Activated CD4-positive, alpha-beta T cell treated with anti-CD3 and anti-CD28 coated beads, Interleukin-2, amount 10 ng/mL, durations not matched to agents 24 days and 14 days (primary cell): Measurements from ENCODE around the gene HPGD. TPM values are rescaled to one million over a fixed set of nuclear protein-coding genes. Genes with fewer than 3 reads are reported as not detected.

Experiments used
- DNase-seq: peaks from one replicate; pipeline ENCODE4 v3.0.0; 2022
- H3K27ac Mint-ChIP-seq: one replicate; pipeline ENCODE4 v1.8.0; 2022; ENCODE audit warnings: mild to moderate bottlenecking, mixed read lengths
- H3K27me3 Mint-ChIP-seq: one replicate; pipeline ENCODE4 v1.8.0; 2022; ENCODE audit warnings: mixed read lengths
- H3K36me3 Mint-ChIP-seq: one replicate; pipeline ENCODE4 v1.8.0; 2022; ENCODE audit warnings: low read depth, mild to moderate bottlenecking, mixed read lengths
- H3K4me1 Mint-ChIP-seq: one replicate; pipeline ENCODE4 v1.8.0; 2021; ENCODE audit warnings: mixed read lengths
- H3K4me3 Mint-ChIP-seq: one replicate; pipeline ENCODE4 v1.8.0; 2022; ENCODE audit warnings: mild to moderate bottlenecking, moderate library complexity, mixed read lengths
- H3K9me3 Mint-ChIP-seq: one replicate; pipeline ENCODE4 v1.8.0; 2021; ENCODE audit warnings: mixed read lengths
- intact Hi-C: fragments of 100-400 bp; cut with micrococcal nuclease; formaldehyde crosslinking; loops from one replicate; pipeline ENCODE4 v1.15.1; 2023
- total RNA-seq: library from RNA; stranded (reverse); gene quantifications from 2 replicates; pipeline ENCODE4 v1.2.3, GENCODE V29; 2022

HPGD gene
- total RNA-seq, 1 donor from 2014 or later: 1.1 TPM

DNA sequence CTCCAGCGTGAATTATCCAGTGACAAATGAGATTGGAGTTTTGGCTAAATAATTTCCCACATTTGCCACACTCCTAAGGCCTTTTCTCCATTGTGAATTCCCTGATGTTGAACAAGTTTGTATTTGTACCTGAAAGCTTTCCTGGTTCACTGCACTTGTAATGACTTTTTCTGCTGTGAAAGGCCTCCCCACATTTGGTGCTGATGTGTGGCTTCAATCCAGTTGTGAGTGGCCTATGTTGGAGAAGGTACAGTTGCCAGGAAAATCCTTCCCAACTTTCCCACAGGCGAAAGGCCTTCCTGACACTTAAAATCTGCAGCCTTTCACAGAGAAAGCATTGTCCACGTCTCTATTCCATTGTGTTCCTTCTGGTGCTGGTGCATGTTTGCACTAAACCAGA is 17.3 kb upstream of the HPGD start:
- H3K27me3 Mint-ChIP-seq: no peaks in the 10 kb centered on the region
- intact Hi-C loops: loop anchor here (2.0 kb wide), 1 partner anchor 17 kb away; the partner anchor contains the start of gene HPGD
- H3K4me1 Mint-ChIP-seq: peaks cover 9% of the 10 kb centered on the region
- DNase-seq: no peak
- no peak overlapping the region for H3K4me3 Mint-ChIP-seq
- H3K27ac Mint-ChIP-seq: no peak overlapping the region
- no peaks in the 10 kb centered on the region for H3K9me3 Mint-ChIP-seq
- no peaks in the 10 kb centered on the region for H3K36me3 Mint-ChIP-seq

DNA sequence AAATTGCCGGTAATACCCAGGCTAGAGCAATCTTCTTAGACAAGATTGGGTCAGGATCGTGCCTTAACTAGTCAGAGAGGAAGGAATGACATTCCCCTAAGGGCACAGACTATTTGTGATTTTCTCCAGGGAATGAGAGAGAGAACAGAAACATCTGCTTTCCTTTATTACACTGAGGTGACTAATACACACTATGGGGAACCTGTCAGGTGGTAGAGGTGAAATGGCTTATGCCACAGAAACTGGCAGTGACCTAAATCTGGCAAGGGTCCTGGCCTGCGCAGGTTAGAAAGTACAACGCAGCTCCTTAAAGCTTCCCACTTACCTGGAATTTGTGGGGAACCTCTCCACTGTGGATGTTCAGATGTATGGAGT is 16.6 kb upstream of the HPGD start:
- H3K4me3 Mint-ChIP-seq: no peak overlapping the region
- intact Hi-C loops: loop anchor here (2.0 kb wide), 1 partner anchor 16 kb away; the partner anchor contains the start of gene HPGD
- H3K4me1 Mint-ChIP-seq: peaks cover 9% of the 10 kb centered on the region
- H3K9me3 Mint-ChIP-seq: no peaks in the 10 kb centered on the region
- peaks cover 1% of the 10 kb centered on the region for H3K27me3 Mint-ChIP-seq
- no peaks in the 10 kb centered on the region for H3K36me3 Mint-ChIP-seq
- H3K27ac Mint-ChIP-seq: no peak overlapping the region
- no peak for DNase-seq

DNA sequence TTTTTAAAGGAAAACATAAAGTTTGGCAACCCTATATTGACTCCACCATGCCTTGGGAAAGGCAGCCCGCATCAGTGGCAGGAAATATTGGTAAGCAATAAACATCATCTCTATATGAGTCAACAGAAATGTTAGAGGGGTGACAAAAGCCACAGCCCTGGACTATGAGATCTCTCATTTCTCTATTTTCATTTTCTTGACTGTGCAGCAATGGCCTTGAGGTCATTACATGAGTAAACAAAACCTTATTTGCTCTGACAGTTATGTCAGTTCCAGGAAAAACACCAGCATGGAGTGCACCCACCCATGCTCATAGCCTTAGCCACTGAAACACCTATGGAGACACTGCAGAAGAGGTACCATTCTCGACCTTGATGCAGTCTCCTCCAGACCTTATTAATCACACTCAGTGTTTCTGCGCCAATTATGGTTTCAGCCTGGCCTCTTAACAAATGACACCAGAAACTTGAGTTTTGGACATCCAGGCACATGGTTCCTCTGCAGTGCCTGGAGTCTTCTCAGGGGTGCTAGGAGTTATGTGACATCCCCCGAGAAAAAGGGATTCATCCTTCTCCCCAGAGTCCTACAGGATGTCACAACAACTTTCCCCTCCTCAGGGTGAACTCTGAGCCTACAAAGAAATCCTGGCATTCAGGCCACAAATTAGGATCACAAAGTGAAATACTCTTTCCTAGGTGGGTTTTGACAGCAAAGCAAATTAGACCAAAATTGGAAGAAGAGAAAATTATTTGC is 16.0 kb upstream of the HPGD start:
- Mint-ChIP-seq H3K27me3 (peaks cover 3% of the 10 kb centered on the region), H3K36me3 (no peaks in the 10 kb centered on the region), H3K9me3 (no peaks in the 10 kb centered on the region), H3K4me1 (peaks cover 9% of the 10 kb centered on the region), H3K27ac (peak overlapping the region; percentile 62), H3K4me3 (no peak overlapping the region)
- peak; percentile 68 for DNase-seq
- intact Hi-C loops: loop anchor here (2.0 kb wide), 1 partner anchor 15 kb away; the partner anchor contains the start of gene HPGD

DNA sequence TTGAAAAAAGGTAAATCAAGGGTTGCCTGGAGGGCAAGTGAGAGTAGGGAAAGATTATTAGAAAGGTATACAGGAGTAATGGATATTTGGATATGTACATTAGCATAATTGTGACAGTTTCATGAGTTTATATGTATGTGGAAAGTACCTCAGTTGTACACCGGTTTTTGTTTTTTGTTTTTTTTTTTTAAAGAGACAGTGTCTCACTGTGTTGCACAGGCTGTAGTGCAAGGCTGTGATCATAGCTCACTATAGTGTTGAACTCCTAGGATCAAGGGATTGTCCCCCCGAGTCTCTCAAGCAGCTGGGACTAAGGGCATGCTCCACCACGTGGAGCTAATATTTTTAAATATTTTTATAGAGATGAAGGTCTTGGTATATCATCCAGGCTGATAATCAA is 15.3 kb upstream of the HPGD start:
- no peak for DNase-seq
- H3K9me3 Mint-ChIP-seq: no peaks in the 10 kb centered on the region
- intact Hi-C loops: loop anchor here (2.0 kb wide), 1 partner anchor 15 kb away; the partner anchor contains the start of gene HPGD
- no peak overlapping the region for H3K4me3 Mint-ChIP-seq
- peaks cover 9% of the 10 kb centered on the region for H3K4me1 Mint-ChIP-seq
- H3K36me3 Mint-ChIP-seq: no peaks in the 10 kb centered on the region
- H3K27ac Mint-ChIP-seq: no peak overlapping the region
- peaks cover 3% of the 10 kb centered on the region for H3K27me3 Mint-ChIP-seq

DNA sequence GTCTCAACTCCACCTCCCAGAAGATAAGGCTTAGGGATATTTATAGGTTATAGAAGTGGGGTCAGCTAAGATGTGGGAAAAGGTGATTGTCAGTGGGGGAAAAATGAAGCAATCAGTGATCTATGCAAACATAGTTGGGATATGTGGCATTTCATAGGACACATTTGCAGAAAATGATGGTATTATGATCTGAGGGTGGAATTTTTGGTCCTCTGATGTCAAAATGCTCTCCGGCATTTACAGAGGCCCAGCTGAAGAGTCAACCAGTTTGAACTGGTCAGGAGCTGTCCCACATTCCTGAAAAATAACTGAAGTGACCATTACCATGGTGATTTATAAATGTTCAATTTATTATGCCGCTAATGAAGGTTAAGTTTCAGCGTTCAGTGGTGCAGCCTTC is 12.2 kb upstream of the HPGD start:
- Mint-ChIP-seq H3K36me3 (no peaks in the 10 kb centered on the region), H3K9me3 (peaks cover 4% of the 10 kb centered on the region), H3K27me3 (peaks cover 7% of the 10 kb centered on the region), H3K4me1 (peaks cover 8% of the 10 kb centered on the region), H3K27ac (no peak overlapping the region), H3K4me3 (no peak overlapping the region)
- no peak for DNase-seq
- intact Hi-C loops: no loop called here

DNA sequence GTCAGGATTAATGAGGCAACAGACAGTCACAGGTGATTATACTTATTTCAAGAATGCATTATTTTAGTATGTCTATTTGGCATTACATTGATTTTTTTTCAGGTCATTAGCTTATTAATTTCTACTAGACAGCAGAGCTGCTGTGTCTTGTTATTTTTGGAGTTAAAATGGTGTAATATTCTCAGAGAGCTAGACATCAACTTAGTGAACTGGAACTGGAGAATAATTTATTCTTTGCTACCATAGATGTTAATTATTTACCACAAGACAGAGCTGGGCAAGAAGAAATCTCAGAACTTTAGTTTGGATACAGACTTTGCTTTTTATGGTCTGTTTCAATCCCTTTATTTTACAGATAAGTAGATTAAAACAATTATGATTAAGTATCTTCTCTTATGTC is 10.2 kb upstream of the HPGD start:
- no peak for DNase-seq
- H3K9me3 Mint-ChIP-seq: peaks cover 4% of the 10 kb centered on the region
- H3K4me1 Mint-ChIP-seq: no peaks in the 10 kb centered on the region
- intact Hi-C loops: no loop called here
- H3K4me3 Mint-ChIP-seq: no peak overlapping the region
- H3K27me3 Mint-ChIP-seq: peaks cover 7% of the 10 kb centered on the region
- H3K36me3 Mint-ChIP-seq: no peaks in the 10 kb centered on the region
- H3K27ac Mint-ChIP-seq: no peak overlapping the region

DNA sequence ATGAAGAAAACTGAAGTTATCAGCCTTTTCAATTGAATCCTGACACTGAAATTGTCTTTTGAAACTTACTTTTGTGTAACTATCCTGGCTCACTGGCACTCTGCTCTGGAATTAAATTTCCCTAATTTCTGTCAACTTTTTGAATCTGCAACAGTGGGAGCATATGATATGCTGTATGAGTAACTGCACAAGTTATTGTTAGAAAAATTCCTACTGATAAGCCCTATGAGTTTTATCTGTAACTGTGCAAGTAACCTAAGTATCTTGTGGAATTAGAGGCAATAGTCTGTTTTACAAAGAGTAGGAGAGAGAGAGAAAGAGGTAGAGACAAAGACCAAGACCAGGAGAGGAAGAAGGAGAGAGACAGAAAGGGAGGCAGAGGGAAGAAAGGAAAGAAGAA is 9.2 kb upstream of the HPGD start:
- no peak for DNase-seq
- Mint-ChIP-seq H3K36me3 (no peaks in the 10 kb centered on the region), H3K4me1 (no peaks in the 10 kb centered on the region), H3K27ac (no peak overlapping the region), H3K9me3 (peaks cover 4% of the 10 kb centered on the region), H3K27me3 (peaks cover 9% of the 10 kb centered on the region), H3K4me3 (no peak overlapping the region)
- intact Hi-C loops: no loop called here

DNA sequence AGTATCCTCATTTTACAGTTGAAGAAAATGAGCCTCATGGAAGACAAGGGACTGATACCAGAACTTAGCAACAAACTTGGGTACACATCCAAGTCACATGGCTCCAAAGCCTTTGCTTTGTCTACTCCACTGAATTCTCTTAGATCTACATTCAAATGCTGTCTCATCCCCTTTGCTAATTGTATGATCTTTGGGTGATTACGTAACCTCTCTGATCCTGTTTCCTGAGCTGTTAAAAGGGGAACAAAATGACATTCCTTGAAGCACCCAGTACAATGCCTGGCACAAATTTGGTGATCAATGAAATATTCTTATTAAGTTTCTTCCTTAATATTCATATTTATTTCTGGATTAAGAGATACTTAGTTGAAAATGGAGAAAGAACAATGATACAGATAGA is 5.9 kb upstream of the HPGD start:
- Mint-ChIP-seq H3K4me3 (no peak overlapping the region), H3K27me3 (peaks cover 29% of the 10 kb centered on the region)
- intact Hi-C loops: loop anchor here (10.0 kb wide), 1 partner anchor 313 kb away; no protein-coding TSS in a partner anchor

DNA sequence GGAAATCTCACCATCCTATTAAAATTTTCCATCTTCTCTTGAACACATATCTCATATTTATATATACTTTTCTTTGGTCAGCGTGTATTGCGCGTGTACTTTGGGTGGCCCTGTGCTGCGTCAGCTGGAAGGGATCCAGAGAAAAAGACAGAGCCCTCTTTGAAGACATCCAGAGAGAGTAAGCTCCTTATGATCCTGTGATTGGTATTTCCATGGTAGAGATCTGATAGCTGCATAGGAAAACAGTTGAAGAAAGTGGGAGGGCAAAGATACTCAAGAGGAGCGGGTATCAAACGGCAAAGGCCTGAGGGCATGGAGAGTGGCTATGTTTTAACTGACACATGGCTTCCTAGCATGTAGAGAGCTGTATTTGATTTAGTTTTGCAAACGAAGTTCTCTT is 4.4 kb upstream of the HPGD start:
- Mint-ChIP-seq H3K4me3 (no peak overlapping the region), H3K27me3 (peaks cover 39% of the 10 kb centered on the region), H3K4me1 (peaks cover 10% of the 10 kb centered on the region), H3K9me3 (peaks cover 4% of the 10 kb centered on the region), H3K27ac (no peak overlapping the region), H3K36me3 (no peaks in the 10 kb centered on the region)
- intact Hi-C loops: loop anchor here (10.0 kb wide), 1 partner anchor 312 kb away; no protein-coding TSS in a partner anchor
- DNase-seq: no peak

More for the DNA sequence above, 5.9 kb upstream of the HPGD start:
- Mint-ChIP-seq H3K4me1 (peaks cover 4% of the 10 kb centered on the region), H3K9me3 (peaks cover 4% of the 10 kb centered on the region), H3K27ac (no peak overlapping the region), H3K36me3 (no peaks in the 10 kb centered on the region)
- no peak for DNase-seq

DNA sequence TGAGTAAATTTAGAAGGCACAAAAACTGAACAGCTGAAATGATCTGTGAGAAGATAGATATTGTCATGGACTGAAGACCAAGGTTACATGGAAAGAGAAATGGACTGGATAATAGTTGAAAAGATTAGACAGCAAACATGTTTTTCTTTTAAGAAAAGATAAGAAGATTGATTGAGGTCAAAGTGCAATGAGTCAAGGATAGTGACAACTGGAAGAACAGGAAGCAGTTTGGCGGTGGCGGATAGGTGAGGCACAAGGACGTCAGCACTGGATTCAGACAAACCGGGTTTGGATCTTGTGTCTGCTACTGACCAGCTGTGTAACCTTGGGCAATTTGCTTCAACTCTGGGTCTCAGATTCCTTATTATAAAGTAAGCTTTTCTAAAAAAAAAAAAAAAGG is 2.0 kb upstream of the HPGD start:
- H3K36me3 Mint-ChIP-seq: no peaks in the 10 kb centered on the region
- no peak overlapping the region for H3K4me3 Mint-ChIP-seq
- DNase-seq: no peak
- peaks cover 45% of the 10 kb centered on the region for H3K27me3 Mint-ChIP-seq
- intact Hi-C loops: loop anchor here (5.0 to 10.0 kb wide), 3 partner anchors 167 to 1798 kb away; no protein-coding TSS in a partner anchor
- H3K4me1 Mint-ChIP-seq: peaks cover 12% of the 10 kb centered on the region
- H3K9me3 Mint-ChIP-seq: no peaks in the 10 kb centered on the region
- H3K27ac Mint-ChIP-seq: no peak overlapping the region

DNA sequence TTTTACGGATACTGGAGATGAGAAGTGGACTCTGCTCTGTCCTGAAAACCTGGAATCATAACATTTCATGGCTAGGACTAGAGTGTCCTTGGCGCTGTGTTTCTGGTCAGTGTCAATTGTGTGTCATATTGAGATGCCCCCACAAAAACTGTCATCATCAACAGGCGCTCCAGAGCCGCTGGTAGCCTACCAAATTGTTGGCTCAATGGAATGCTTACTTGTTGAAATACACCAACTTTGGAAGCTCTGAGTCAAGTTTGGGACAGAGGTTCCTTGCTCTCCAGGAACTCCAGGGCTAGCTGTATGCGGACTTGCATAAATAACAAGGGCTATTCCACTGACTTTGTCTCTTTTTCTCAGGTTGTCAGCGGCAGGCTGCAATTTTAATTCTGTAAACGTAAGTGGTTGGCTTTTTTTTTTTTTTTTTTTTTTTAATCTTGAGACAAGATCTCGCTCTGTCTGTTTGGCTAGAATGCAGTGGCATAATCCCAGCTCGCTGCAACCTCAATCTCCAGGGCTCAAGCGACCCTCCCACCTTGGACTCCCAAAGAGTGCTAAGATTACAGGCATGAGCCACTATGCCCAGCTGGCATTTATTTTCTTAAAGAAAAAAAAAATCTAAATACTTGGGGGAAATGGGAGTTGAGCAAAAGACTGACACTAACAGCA is 871 bp upstream of the HPGD start:
- no peak for DNase-seq
- peaks cover 45% of the 10 kb centered on the region for H3K27me3 Mint-ChIP-seq
- peak overlapping the region; percentile 82 for H3K4me3 Mint-ChIP-seq
- peaks cover 12% of the 10 kb centered on the region for H3K4me1 Mint-ChIP-seq
- H3K9me3 Mint-ChIP-seq: no peaks in the 10 kb centered on the region
- H3K36me3 Mint-ChIP-seq: no peaks in the 10 kb centered on the region
- intact Hi-C loops: loop anchor here (2.0 to 10.0 kb wide), 4 partner anchors 16 to 1799 kb away; no protein-coding TSS in a partner anchor
- H3K27ac Mint-ChIP-seq: peak overlapping the region; percentile 38

DNA sequence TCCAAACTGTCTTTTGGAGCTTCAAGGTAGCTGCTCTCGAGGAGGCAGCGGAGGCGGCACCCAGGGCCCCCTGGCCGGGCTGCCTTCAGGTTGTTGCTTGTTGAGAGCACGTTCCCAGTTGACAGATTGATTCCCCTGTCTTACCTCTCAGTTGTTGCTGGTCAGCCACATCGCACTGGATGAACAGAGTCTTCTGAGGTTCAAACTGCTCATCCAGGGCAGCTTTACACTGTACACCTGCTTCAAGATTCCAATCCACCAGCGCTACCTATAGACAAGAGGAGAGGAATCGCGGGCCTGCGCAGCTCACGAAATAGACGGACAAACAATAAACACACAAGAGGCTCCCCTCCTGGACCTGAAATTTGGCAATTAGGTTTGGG is 497 bp downstream of the HPGD start:
- peaks cover 12% of the 10 kb centered on the region for H3K4me1 Mint-ChIP-seq
- H3K36me3 Mint-ChIP-seq: no peaks in the 10 kb centered on the region
- H3K4me3 Mint-ChIP-seq: peak overlapping the region; percentile 82
- intact Hi-C loops: loop anchor here (2.0 to 10.0 kb wide), 4 partner anchors 17 to 1801 kb away; no protein-coding TSS in a partner anchor
- H3K27me3 Mint-ChIP-seq: peaks cover 44% of the 10 kb centered on the region
- no peak overlapping the region for H3K27ac Mint-ChIP-seq
- peak; percentile 68 for DNase-seq
- no peaks in the 10 kb centered on the region for H3K9me3 Mint-ChIP-seq

DNA sequence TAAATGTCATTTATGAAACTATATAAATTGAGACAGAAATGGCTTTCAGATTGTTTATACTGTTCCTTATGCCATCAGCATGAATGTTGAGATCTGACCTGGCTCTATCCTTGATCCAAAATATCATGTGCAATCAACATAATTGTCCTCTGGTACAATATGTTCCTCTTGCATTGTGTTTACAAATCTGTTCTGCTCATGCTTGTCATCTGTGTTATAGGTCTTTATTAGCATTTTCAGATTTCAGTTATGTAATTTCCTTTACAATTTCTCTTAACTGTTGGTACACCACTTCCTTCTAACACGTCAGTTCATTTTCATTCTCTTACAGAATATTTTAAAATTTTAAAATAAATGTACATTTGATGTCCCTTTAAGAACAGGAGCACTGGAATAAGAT is 1.6 kb downstream of the HPGD start:
- H3K4me3 Mint-ChIP-seq: no peak overlapping the region
- peaks cover 12% of the 10 kb centered on the region for H3K4me1 Mint-ChIP-seq
- H3K9me3 Mint-ChIP-seq: no peaks in the 10 kb centered on the region
- peaks cover 40% of the 10 kb centered on the region for H3K27me3 Mint-ChIP-seq
- intact Hi-C loops: loop anchor here (5.0 to 10.0 kb wide), 3 partner anchors 163 to 1802 kb away; no protein-coding TSS in a partner anchor
- no peaks in the 10 kb centered on the region for H3K36me3 Mint-ChIP-seq
- no peak overlapping the region for H3K27ac Mint-ChIP-seq
- no peak for DNase-seq
